GM19463 (cell line): ENCODE results near the gene RIC1.
"Not testable (repeated sequence)": the region's sequence is repeated elsewhere in the genome, so short reads cannot be mapped to it uniquely, and the experiment has no call there.

Experiments used
- ATAC-seq: cut with Tn5 transposase; IDR thresholded peaks from one replicate; pipeline ENCODE4 v1.9.1; 2021; ENCODE audit warnings: mild to moderate bottlenecking, moderate library complexity; ENCODE audit not compliant: unreplicated experiment

RIC1 gene

DNA sequence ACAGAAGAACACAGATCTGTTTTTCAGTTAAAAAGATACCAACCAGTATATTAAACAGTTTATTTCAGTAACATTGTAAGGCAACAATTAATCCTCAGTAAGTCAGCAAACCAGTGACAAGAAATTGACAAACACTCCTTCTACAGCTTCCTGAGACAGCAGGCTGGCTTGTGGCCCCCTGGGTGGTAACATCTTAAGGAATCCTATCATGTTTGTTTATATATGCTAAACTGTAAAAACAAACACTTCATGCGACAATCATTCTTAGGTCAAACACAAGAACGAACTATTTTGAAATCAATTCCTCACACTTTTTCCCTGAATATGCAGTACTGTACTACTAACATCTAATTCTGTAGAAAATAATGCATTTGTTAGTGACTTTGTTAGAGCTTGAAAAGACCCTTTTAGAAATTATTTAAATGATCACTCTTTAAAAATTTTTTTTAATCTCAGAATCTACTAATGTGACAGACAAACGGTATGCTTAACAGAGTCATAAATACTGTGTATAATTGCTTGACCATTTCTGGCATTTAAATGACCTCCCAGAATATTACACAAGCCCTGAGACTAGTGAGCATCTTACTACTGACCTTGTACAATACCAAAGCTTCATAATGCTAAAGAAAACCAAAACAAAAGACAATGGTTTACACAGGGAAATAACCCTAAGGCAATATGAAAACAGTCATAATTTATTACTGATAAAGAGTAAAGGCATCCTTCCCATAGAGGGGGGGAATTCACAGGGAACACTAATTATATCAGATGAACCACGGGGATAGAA, 155.8 kb downstream of the RIC1 start:
- ATAC-seq, result no peak

- ATAC-seq, result no peak
Measured at GRCh38 chr9:5786370-5787127, 157.6 kb downstream of the RIC1 start.

DNA sequence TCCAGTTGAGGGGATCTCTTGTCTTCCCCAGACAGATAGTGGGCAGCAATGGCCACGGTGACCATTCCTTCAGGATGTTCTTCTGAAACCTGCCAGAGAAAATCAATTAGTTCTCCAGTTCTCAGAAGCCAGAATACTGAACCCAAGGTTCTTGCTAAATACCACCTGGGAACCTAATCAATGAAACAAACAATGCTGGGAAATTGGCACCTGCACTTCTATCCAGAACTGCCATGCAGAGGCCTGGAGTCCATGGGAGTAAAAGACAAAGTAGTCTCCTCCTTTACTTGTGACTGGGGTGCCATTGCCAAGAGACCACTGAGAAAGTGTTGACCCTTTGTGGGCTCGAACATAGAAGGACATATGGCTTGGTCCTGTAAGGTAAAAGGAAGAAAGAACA, 158.3 kb downstream of the RIC1 start:
- no peak for ATAC-seq

DNA sequence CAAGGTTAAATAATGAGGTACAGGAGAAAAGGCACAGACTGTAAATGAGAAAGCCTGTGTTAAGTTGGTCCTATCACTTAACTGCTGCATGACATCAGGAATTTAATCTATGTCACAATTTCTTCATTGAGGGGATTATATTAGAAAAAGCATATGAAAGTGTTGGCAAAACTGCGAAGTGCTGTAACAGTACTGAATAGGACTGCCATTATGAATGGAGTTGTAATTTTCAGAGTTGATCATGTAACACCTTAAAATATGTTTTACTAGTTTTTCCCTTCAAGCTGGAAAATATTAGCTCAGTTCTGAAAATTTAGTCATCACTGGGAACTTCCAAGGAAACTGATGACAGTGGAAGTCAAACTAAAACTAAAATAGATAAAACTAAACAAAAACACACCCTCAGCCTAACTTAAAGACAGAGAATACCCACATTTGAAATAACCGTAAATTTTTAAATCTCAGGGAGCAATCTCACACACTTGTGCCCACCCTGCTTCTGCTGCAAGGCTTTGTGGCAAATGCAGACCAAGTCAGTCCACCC, 158.9 kb downstream of the RIC1 start:
- ATAC-seq, result no peak

GRCh38 chr9:5789489-5789888, 160.6 kb downstream of the RIC1 start:
- no peak for ATAC-seq

GRCh38 chr9:5790923-5791322, 162.0 kb downstream of the RIC1 start:
- ATAC-seq, result no peak

GRCh38 chr9:5791870-5792269, 163.0 kb downstream of the RIC1 start:
- ATAC-seq, result no peak

- no peak for ATAC-seq
Measured at GRCh38 chr9:5793812-5794211, 164.9 kb downstream of the RIC1 start.

- ATAC-seq, result no peak
Measured at GRCh38 chr9:5796298-5796697, 167.4 kb downstream of the RIC1 start.

- no peak for ATAC-seq
Measured at GRCh38 chr9:5798581-5798980, 169.7 kb downstream of the RIC1 start.

GRCh38 chr9:5799314-5799713, 170.4 kb downstream of the RIC1 start:
- ATAC-seq, result no peak

DNA sequence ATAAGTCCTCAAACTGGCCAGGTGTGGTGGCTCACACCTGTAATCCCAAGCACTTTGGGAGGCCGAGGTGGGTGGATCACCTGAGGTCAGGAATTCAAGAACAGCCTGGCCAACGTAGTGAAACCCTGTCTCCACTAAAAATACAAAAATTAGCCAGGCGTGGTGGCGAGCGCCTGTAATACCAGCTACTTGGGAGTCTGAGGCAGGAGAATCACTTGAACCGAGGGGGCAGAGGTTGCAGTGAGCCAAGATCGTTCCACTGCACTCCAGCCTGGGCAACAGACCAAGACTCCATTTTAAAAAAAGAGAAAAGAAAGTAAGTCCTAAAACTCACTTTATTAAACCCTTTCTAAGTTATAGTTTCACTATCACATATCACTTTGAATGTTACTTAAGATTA, 171.5 kb downstream of the RIC1 start:
- ATAC-seq, result not testable (repeated sequence)

- ATAC-seq, result no peak
Measured at GRCh38 chr9:5800969-5801738, 172.2 kb downstream of the RIC1 start.

GRCh38 chr9:5801739-5802113, 172.8 kb downstream of the RIC1 start:
- no peak for ATAC-seq

DNA sequence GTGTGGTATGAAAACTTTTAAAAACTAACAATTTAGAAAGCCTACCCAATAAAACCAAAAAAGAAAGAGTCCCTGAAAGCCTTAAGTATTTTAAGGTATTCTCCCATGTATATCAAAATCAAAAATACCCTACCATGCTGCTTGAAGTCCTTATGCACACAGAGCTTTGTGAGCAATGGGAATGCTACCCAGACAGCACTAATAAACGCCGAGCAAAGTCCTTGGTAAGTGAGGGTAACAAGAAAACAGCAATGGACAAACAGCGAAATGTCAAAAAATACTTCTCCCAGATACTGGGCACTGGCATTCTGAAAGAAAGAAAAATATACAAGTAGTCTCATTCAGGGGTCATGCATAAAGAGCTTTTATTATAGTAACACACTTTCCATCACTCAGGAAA, 176.6 kb downstream of the RIC1 start:
- ATAC-seq, result no peak

DNA sequence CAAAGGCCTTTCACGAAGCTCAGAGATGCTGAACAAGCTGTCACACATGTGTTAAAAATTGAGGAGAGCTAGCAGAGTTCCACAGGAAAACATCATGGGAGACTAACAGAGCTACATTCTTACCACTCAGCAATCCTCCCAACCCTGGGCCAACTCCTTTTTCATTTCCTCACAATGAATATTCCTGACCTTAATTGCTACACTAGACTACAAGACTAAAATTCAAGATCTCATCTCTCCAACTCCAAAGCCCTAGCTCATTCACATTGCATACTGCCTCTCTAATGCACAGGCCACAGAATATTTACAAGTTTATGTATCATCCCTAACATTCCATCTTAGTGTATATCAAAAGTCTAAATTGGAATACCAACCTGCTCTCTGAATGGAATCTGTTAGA, 182.8 kb downstream of the RIC1 start:
- no peak for ATAC-seq

GRCh38 chr9:5813824-5814223, 184.9 kb downstream of the RIC1 start:
- no peak for ATAC-seq

GRCh38 chr9:5815461-5815860, 186.6 kb downstream of the RIC1 start:
- ATAC-seq, result no peak

- ATAC-seq, result no peak
Measured at GRCh38 chr9:5817862-5818261, 189.0 kb downstream of the RIC1 start.

GRCh38 chr9:5818424-5819142, 189.7 kb downstream of the RIC1 start:
- no peak for ATAC-seq

- ATAC-seq, result no peak
Measured at GRCh38 chr9:5819174-5819573, 190.3 kb downstream of the RIC1 start.
